ENCODE data around the gene AKR1C2. TPM values are rescaled to one million over a fixed set of nuclear protein-coding genes. Genes with fewer than 3 reads are reported as not detected.
"Not testable (repeated sequence)": the region's sequence is repeated elsewhere in the genome, so short reads cannot be mapped to it uniquely, and the experiment has no call there.

AKR1C2 gene
- total RNA-seq, 1 experiment from 2014 or later = 16.2 TPM

- H3K9me3 ChIP-seq (ENCODE audit: low read depth, low read length, poor library complexity, severe bottlenecking); BruUV-seq (replicated peaks); H3K4me1 ChIP-seq (ENCODE audit: insufficient read depth, low read length, poor library complexity, severe bottlenecking); CTCF ChIA-PET; DNase-seq (ENCODE audit: low spot score); POLR2A ChIA-PET (ENCODE audit: low non-redundant PET); intact Hi-C loops (cut with micrococcal nuclease; ENCODE audit: unreplicated experiment); H3K4me3 ChIP-seq (ENCODE audit: low read depth, low read length, poor library complexity, severe bottlenecking); H3K27ac ChIP-seq (ENCODE audit: low read depth, low read length, poor library complexity, severe bottlenecking); H3K27me3 ChIP-seq (replicated peaks; ENCODE audit: insufficient read depth, low read depth, low read length, poor library complexity); H3K36me3 ChIP-seq (ENCODE audit: insufficient read depth, low read length, poor library complexity, severe bottlenecking): not testable (repeated sequence)
Observed at GRCh38 chr10:4972369-4973142, 31.1 kb downstream of the AKR1C2 start.

DNA sequence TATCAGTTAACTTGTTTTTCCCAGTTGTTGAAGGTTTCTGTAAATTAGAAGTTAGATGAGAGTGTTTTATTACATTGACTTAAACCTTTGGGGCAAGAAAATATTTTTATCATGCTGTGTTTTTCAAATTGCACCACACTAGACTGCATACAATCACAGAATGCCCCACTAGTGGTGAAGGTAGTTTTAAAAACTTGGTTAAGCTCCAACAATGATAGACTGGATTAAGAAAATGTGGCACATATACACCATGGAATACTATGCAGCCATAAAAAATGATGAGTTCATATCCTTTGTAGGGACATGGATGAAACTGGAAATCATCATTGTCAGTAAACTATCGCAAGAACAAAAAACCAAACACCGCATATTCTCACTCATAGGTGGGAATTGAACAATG is 33.3 kb downstream of the AKR1C2 start:
- POLR2A ChIA-PET (ENCODE audit: low non-redundant PET); H3K4me1 ChIP-seq (ENCODE audit: insufficient read depth, low read length, poor library complexity, severe bottlenecking); H3K4me3 ChIP-seq (ENCODE audit: low read depth, low read length, poor library complexity, severe bottlenecking); intact Hi-C loops (cut with micrococcal nuclease; ENCODE audit: unreplicated experiment); H3K27me3 ChIP-seq (replicated peaks; ENCODE audit: insufficient read depth, low read depth, low read length, poor library complexity); H3K36me3 ChIP-seq (ENCODE audit: insufficient read depth, low read length, poor library complexity, severe bottlenecking); H3K9me3 ChIP-seq (ENCODE audit: low read depth, low read length, poor library complexity, severe bottlenecking); H3K27ac ChIP-seq (ENCODE audit: low read depth, low read length, poor library complexity, severe bottlenecking); DNase-seq (ENCODE audit: low spot score); CTCF ChIA-PET; BruUV-seq (replicated peaks): not testable (repeated sequence)

GRCh38 chr10:4969289-4969688 is 34.4 kb downstream of the AKR1C2 start:
- intact Hi-C loops (cut with micrococcal nuclease; ENCODE audit: unreplicated experiment); H3K9me3 ChIP-seq (ENCODE audit: low read depth, low read length, poor library complexity, severe bottlenecking); POLR2A ChIA-PET (ENCODE audit: low non-redundant PET); BruUV-seq (replicated peaks); CTCF ChIA-PET; DNase-seq (ENCODE audit: low spot score); H3K36me3 ChIP-seq (ENCODE audit: insufficient read depth, low read length, poor library complexity, severe bottlenecking); H3K4me3 ChIP-seq (ENCODE audit: low read depth, low read length, poor library complexity, severe bottlenecking); H3K4me1 ChIP-seq (ENCODE audit: insufficient read depth, low read length, poor library complexity, severe bottlenecking); H3K27me3 ChIP-seq (replicated peaks; ENCODE audit: insufficient read depth, low read depth, low read length, poor library complexity); H3K27ac ChIP-seq (ENCODE audit: low read depth, low read length, poor library complexity, severe bottlenecking): not testable (repeated sequence)

DNA sequence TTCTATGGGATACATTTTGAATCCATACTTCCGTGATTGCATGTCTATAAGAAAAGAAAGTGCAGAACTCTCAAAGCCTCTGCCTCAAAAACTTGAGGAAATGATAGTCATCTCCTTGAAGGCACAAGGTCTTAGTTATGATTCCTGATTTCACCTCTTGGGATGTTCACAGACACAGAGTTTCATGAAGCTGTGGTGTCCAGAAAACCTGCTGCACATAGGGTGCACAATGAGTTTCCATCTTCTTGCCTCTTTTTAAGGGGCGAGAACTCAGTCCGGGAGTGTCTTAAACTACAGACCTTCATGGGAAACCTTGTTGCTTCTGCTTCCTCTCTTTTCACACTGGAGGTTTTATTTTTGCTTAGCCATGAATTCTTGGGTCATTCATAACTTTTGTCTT is 36.5 kb downstream of the AKR1C2 start:
- POLR2A ChIA-PET (ENCODE audit: low non-redundant PET); H3K27me3 ChIP-seq (replicated peaks; ENCODE audit: insufficient read depth, low read depth, low read length, poor library complexity); H3K4me1 ChIP-seq (ENCODE audit: insufficient read depth, low read length, poor library complexity, severe bottlenecking); H3K9me3 ChIP-seq (ENCODE audit: low read depth, low read length, poor library complexity, severe bottlenecking); H3K4me3 ChIP-seq (ENCODE audit: low read depth, low read length, poor library complexity, severe bottlenecking); intact Hi-C loops (cut with micrococcal nuclease; ENCODE audit: unreplicated experiment); H3K27ac ChIP-seq (ENCODE audit: low read depth, low read length, poor library complexity, severe bottlenecking); CTCF ChIA-PET; DNase-seq (ENCODE audit: low spot score); H3K36me3 ChIP-seq (ENCODE audit: insufficient read depth, low read length, poor library complexity, severe bottlenecking); BruUV-seq (replicated peaks): not testable (repeated sequence)

GRCh38 chr10:4965763-4966162 is 37.9 kb downstream of the AKR1C2 start:
- H3K4me1 ChIP-seq (ENCODE audit: insufficient read depth, low read length, poor library complexity, severe bottlenecking); intact Hi-C loops (cut with micrococcal nuclease; ENCODE audit: unreplicated experiment); DNase-seq (ENCODE audit: low spot score); CTCF ChIA-PET; BruUV-seq (replicated peaks); POLR2A ChIA-PET (ENCODE audit: low non-redundant PET); H3K36me3 ChIP-seq (ENCODE audit: insufficient read depth, low read length, poor library complexity, severe bottlenecking); H3K4me3 ChIP-seq (ENCODE audit: low read depth, low read length, poor library complexity, severe bottlenecking); H3K27ac ChIP-seq (ENCODE audit: low read depth, low read length, poor library complexity, severe bottlenecking); H3K9me3 ChIP-seq (ENCODE audit: low read depth, low read length, poor library complexity, severe bottlenecking); H3K27me3 ChIP-seq (replicated peaks; ENCODE audit: insufficient read depth, low read depth, low read length, poor library complexity): not testable (repeated sequence)

- H3K27ac ChIP-seq (ENCODE audit: low read depth, low read length, poor library complexity, severe bottlenecking); POLR2A ChIA-PET (ENCODE audit: low non-redundant PET); H3K4me3 ChIP-seq (ENCODE audit: low read depth, low read length, poor library complexity, severe bottlenecking); CTCF ChIA-PET; DNase-seq (ENCODE audit: low spot score); H3K27me3 ChIP-seq (replicated peaks; ENCODE audit: insufficient read depth, low read depth, low read length, poor library complexity); BruUV-seq (replicated peaks); H3K36me3 ChIP-seq (ENCODE audit: insufficient read depth, low read length, poor library complexity, severe bottlenecking); H3K4me1 ChIP-seq (ENCODE audit: insufficient read depth, low read length, poor library complexity, severe bottlenecking); H3K9me3 ChIP-seq (ENCODE audit: low read depth, low read length, poor library complexity, severe bottlenecking); intact Hi-C loops (cut with micrococcal nuclease; ENCODE audit: unreplicated experiment): not testable (repeated sequence)
Observed at GRCh38 chr10:4963815-4964154, 39.9 kb downstream of the AKR1C2 start.

GRCh38 chr10:4962876-4963814 is 40.5 kb downstream of the AKR1C2 start, which contains the start of gene AKR1C1:
TSS of gene AKR1C1 (plus strand) at chr10:4963415. CDS start at chr10:4963445, 30 bp downstream.
- H3K9me3 ChIP-seq (ENCODE audit: low read depth, low read length, poor library complexity, severe bottlenecking); H3K27ac ChIP-seq (ENCODE audit: low read depth, low read length, poor library complexity, severe bottlenecking); POLR2A ChIA-PET (ENCODE audit: low non-redundant PET); CTCF ChIA-PET; DNase-seq (ENCODE audit: low spot score); H3K27me3 ChIP-seq (replicated peaks; ENCODE audit: insufficient read depth, low read depth, low read length, poor library complexity); H3K4me3 ChIP-seq (ENCODE audit: low read depth, low read length, poor library complexity, severe bottlenecking); H3K4me1 ChIP-seq (ENCODE audit: insufficient read depth, low read length, poor library complexity, severe bottlenecking); intact Hi-C loops (cut with micrococcal nuclease; ENCODE audit: unreplicated experiment); H3K36me3 ChIP-seq (ENCODE audit: insufficient read depth, low read length, poor library complexity, severe bottlenecking): not testable (repeated sequence)
- BruUV-seq (replicated peaks) = TSS peak; percentile 83
